ENCODE measurements around the gene KANTR.

DNA sequence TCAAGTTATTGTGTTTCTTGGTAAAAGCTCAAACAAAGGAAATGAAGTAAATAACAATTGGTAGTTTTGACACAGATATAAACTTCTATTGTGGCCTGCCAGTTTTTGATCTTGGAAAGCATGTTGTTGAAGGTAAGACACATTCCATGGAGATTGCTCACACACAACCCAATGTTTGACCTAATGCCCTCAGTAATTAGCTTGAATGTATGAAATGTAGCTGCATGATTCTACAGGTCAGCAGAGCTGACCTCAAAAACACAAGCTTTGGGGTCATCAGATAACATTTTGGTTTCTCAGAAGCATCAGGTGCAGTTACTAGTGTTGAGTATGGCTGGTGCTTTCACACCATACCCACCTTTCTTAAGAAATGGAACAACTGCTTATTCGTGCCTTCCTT, 28.8 kb upstream of the KANTR start:
- TF ChIP-seq POLR2A (IDR thresholded peaks at IDR 0.05) (no peak), POLR2AphosphoS5 (IDR thresholded peaks at IDR 0.05) (no peak)
- TF ChIP-seq, protein P1, sequence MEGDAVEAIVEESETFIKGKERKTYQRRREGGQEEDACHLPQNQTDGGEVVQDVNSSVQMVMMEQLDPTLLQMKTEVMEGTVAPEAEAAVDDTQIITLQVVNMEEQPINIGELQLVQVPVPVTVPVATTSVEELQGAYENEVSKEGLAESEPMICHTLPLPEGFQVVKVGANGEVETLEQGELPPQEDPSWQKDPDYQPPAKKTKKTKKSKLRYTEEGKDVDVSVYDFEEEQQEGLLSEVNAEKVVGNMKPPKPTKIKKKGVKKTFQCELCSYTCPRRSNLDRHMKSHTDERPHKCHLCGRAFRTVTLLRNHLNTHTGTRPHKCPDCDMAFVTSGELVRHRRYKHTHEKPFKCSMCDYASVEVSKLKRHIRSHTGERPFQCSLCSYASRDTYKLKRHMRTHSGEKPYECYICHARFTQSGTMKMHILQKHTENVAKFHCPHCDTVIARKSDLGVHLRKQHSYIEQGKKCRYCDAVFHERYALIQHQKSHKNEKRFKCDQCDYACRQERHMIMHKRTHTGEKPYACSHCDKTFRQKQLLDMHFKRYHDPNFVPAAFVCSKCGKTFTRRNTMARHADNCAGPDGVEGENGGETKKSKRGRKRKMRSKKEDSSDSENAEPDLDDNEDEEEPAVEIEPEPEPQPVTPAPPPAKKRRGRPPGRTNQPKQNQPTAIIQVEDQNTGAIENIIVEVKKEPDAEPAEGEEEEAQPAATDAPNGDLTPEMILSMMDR (IDR thresholded peaks at IDR 0.05) = no peak
